ENCODE data around the gene SLC22A14.

DNA sequence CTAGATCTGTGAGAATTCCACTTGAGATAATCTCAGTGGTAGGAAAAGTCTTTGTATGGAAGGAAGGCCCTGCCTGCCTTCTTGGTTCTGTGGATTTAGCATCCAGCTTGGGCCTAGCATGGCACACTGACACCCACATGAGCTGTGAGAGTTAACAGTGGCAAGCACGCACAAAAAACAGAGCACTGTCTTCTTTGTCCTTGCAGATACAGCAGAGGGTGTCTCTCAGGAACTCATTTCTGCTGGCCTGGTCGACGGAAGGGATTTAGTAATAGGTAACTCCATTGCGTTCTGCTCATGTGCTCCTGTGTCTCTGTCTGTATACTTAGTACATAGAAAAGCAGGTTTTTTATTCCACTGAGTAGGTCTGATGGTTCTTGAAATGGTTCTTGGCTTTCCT lies 30.9 kb upstream of the SLC22A14 start:
- no peak for TF ChIP-seq EZH2 (IDR thresholded peaks at IDR 0.05)
- no peak for TF ChIP-seq POLR2AphosphoS5 (IDR thresholded peaks at IDR 0.05; ENCODE audit: borderline replicate concordance, low read depth, low read length)
- no peak for TF ChIP-seq FOXP2 (optimal IDR thresholded peaks at IDR 0.05; ENCODE audit: control extremely low read depth, extremely low read length, insufficient read depth)

All from SK-N-MC (cell line).